ENCODE results near the gene PGLYRP4.

The PGLYRP4 gene

DNA sequence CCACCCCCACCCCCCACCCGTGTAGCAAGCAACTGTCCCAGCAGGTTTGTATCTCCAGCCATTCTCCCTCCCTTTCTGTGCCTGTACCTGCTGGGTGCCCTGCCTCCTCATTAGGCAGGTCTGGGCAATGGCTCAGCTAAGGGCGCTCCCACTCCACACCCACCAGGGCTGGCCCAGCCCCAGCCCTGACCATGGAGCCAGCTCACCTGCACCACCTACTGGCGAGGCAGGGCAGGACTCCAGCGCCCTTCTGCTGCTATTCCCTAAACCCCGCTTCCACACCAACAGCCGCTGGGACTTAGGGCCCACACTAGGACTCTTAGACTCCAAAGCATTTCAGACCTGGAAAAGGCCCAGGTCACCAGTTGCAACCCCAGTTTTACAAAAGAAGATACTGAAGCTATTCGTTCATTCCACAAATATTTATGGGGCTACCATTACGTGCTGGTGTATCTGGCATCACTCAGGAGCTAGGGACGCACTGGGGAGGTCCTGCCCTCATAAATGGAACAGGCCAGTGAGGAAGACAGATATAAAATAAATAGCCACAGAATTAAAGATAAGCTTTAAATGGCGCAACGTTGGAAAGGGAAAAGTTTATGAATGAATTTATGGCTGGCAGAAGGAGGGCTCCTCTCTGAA, 59.9 kb downstream of the PGLYRP4 start:
- H3K4me1 Mint-ChIP-seq = peaks cover 17 to 29% of the 10 kb centered on the region in 2 donors
- peaks cover 5 to 12% of the 10 kb centered on the region in 2 donors for H3K27me3 Mint-ChIP-seq
- H3K4me3 Mint-ChIP-seq = no peak overlapping the region
- no peak for DNase-seq
- H3K36me3 Mint-ChIP-seq = no peaks in the 10 kb centered on the region
- ATAC-seq (replicated peaks) = peak; percentile 55 to 60
- no peak overlapping the region for H3K27ac Mint-ChIP-seq
- H3K9me3 Mint-ChIP-seq = no peaks in the 10 kb centered on the region

Measured in stimulated activated naive B cell treated with anti-CD40 and anti-IgM and Interleukin-4, amounts not matched to agents 10 μg/mL and 1 μg/mL and 100 μg/mL, for 72 hours (primary cell).